GM13976 (cell line): ENCODE data around the gene CASK.
"Not testable (repeated sequence)": the region's sequence is repeated elsewhere in the genome, so short reads cannot be mapped to it uniquely, and the experiment has no call there.

Source experiments
- DNase-seq: peaks from one replicate; pipeline ENCODE4 v3.0.0; 2012; ENCODE audit warnings: low spot score
- in situ Hi-C: fragments of 300-500 bp; cut with MboI; formaldehyde crosslinking; loops from one replicate; pipeline ENCODE4 v1.12.0; 2022; ENCODE audit warnings: low sequenced_read_pairs, mixed read lengths, inconsistent platforms; ENCODE audit not compliant: unreplicated experiment
- TF ChIP-seq, protein P1 (sequence below): IDR thresholded peaks from 2 replicates; pipeline ENCODE4 v1.5.1; 2012; ENCODE audit warnings: borderline replicate concordance, mild to moderate bottlenecking; ENCODE audit not compliant: insufficient read depth; ENCODE audit errors: extremely low read depth, missing control alignments, control extremely low read depth

The CASK gene

GRCh38 chrX:41728125-41728524, 195.2 kb downstream of the CASK start:
- TF ChIP-seq, protein P1, sequence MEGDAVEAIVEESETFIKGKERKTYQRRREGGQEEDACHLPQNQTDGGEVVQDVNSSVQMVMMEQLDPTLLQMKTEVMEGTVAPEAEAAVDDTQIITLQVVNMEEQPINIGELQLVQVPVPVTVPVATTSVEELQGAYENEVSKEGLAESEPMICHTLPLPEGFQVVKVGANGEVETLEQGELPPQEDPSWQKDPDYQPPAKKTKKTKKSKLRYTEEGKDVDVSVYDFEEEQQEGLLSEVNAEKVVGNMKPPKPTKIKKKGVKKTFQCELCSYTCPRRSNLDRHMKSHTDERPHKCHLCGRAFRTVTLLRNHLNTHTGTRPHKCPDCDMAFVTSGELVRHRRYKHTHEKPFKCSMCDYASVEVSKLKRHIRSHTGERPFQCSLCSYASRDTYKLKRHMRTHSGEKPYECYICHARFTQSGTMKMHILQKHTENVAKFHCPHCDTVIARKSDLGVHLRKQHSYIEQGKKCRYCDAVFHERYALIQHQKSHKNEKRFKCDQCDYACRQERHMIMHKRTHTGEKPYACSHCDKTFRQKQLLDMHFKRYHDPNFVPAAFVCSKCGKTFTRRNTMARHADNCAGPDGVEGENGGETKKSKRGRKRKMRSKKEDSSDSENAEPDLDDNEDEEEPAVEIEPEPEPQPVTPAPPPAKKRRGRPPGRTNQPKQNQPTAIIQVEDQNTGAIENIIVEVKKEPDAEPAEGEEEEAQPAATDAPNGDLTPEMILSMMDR: no peak
- in situ Hi-C loops: no loop called here
- no peak for DNase-seq

DNA sequence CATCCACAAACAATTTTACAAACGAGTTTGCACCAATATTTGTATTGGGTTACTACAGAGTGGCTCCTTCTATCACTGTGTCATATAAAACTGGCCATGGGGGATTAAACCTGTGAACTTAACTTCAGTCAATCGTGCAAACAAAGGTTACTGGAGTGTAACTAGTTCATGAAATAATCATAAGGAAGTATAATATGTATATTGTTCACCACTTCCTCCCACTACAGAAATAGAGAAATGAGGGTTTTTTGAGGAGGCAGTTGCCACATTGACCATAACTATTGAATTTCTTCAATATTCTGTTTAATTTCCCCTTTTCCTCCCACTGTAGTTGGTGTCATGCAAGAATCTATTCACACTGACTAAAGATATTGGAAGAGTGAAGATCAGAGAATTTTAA, 199.5 kb downstream of the CASK start, which contains the start of gene GPR82:
Gene GPR82, plus strand, starts transcription at position 356 of the 400 bp plus-strand sequence. CDS start 2,846 bp downstream, outside the sequence.
- in situ Hi-C loops: no loop called here
- no peak for DNase-seq
- TF ChIP-seq, protein P1: no peak

DNA sequence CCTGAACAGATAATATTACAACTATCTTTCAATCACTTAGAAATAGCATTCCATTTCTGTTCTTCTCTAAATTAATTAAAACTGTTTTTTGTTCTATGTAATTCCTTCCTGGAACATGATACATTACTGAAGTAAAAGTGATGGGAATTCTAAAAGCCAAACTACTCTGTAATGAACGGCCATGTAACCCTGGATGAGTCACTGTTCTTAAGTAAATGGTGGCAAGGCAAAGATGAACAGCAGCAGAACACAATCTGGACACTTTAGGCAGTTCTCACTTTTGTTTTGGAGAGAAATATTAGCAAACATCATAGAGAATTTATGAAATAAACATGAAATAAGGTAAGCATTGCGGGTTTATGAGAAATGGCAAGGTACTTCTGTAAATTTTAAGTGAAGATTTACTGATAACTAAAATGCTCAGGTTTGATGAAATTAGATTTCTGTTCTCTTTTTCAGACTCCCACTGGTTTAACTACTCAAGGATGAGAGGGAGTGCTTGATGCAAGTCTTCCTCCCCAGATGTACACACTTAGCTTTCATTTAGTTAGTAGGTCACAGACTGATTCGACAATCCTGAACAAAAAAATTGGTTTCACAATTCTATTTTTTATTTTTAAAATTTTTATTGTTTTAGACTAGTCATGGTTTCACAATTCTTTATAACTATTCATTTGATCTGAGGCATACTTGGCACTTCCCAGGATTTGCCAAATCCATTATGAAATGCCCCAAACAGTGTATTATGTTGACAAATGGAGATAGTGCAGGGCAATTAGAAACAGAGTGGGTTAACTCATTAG, 200.3 kb downstream of the CASK start:
- in situ Hi-C loops: no loop called here
- DNase-seq: no peak
- TF ChIP-seq, protein P1: no peak

GRCh38 chrX:41722214-41722613, 201.1 kb downstream of the CASK start:
- no peak for DNase-seq
- in situ Hi-C loops: no loop called here
- TF ChIP-seq, protein P1: no peak

DNA sequence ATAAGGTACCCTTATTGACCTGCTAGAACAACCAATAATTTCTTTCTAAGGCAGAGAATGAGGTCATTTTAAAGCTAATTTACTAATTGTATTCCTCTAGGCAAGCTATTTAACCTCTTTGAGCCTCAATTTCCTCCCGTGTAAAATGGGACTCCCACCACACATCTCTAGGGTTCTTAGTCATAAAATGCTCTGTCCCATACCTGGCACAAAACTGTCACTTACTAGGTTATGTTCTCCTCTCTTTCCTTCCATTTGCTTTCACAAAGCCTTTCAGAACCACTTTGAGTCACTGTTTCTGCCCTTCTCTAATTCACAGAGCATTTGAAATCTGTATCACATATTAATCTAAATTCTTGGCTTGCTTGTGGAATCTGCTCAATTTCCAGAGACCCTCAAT, 201.8 kb downstream of the CASK start:
- in situ Hi-C loops: no loop called here
- DNase-seq: no peak
- TF ChIP-seq, protein P1: no peak

DNA sequence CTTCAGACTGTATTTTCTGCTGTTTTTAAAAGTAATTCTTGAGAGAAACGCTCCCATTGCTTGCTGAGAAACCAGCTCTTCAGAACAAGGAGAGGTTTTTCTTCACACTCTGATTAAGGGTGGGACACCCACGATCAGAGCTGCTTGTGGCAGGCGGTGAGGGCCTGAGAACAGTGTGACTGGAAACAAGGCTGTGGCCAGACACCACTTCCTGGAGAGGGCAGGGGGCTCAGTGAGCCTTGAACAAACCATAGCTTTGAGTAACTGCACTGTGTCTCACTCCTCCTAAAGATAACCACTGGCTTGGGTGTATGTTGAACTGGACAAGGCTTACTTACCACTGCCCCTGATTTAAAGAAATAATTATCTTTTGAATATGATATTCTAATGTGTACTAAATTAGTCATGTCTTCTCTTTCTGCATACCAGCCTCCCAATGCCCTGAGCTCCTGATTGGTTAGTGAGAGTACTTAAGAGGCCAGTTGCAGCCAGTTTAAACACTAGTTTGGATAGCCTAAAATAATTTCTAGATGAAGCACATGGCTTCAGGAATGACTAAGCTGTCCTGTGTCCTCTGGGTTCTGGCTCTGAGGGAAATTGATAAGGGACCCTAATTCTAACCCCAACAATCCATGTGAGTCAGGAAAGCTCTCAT, 203.1 kb downstream of the CASK start:
- peak; percentile 28 for DNase-seq
- in situ Hi-C loops: no loop called here
- TF ChIP-seq, protein P1: no peak

GRCh38 chrX:41719610-41720009, 203.7 kb downstream of the CASK start:
- in situ Hi-C loops, DNase-seq: not testable (repeated sequence)
